AG04450 (cell line): ENCODE results near the gene CYP11A1. TPM values are rescaled to one million over a fixed set of nuclear protein-coding genes. Genes with fewer than 3 reads are reported as not detected.

Source experiments
- CTCF ChIA-PET: fragments of 300-600, 350-600 bp; formaldehyde crosslinking; extraction: SDS; loops from one replicate; lab custom pipeline; 2022; ENCODE audit warnings: antibody characterized with exemption, inconsistent platforms; lab: Charles Lee
- POLR2A ChIA-PET: fragments of 350-600 bp; formaldehyde crosslinking; extraction: SDS; loops from one replicate; lab custom pipeline; 2021; ENCODE audit warnings: antibody characterized with exemption, inconsistent platforms; lab: Yijun Ruan, JAX
- DNase-seq: peaks from one replicate; pipeline ENCODE4 v3.0.0-alpha.2; 2011; ENCODE audit warnings: low read depth, low spot score
- H3K27ac ChIP-seq: one replicate; pipeline ENCODE4 v1.5.1; 2012; ENCODE audit warnings: low read depth, low read length, control low read depth
- H3K27me3 ChIP-seq: one replicate; pipeline ENCODE4 v1.6.0; 2012; ENCODE audit warnings: low read length; ENCODE audit not compliant: control insufficient read depth, insufficient read depth
- H3K4me3 ChIP-seq: 2 replicates; pipeline ENCODE4 v1.5.1; 2011; ENCODE audit warnings: mild to moderate bottlenecking, low read depth, low read length, control low read depth
- H3K9me3 ChIP-seq: 2 replicates; pipeline ENCODE4 v1.5.1; 2012; ENCODE audit warnings: low read length; ENCODE audit not compliant: control insufficient read depth, insufficient read depth
- CTCF ChIP-seq: IDR thresholded peaks from 2 replicates; pipeline ENCODE4 v1.5.1; 2011; ENCODE audit warnings: low read depth, low read length, control low read depth, inconsistent platforms
- polyA plus RNA-seq: library from polyadenylated mRNA; depleted of rRNA; stranded (reverse); fragments of >200 nt; gene quantifications from 2 replicates; pipeline ENCODE4 v1.2.3, GENCODE V29; 2011

CYP11A1 gene
- polyA plus RNA-seq, 1 experiment, result 0.14 TPM

GRCh38 chr15:74373731-74374647, 6.5 kb upstream of the CYP11A1 start:
- TF ChIP-seq CTCF, result peak; percentile 89
- no peak for DNase-seq
- ChIA-PET POLR2A (interaction anchor here (0.6 kb wide), 1 partner anchor 25 kb away, joined by 3 read pairs; no protein-coding TSS in a partner anchor), CTCF (interaction anchor here (0.5 to 3.1 kb wide), 30 partner anchors 10 to 395 kb away, joined by 3 to 47 read pairs (median 4); partner anchors contain the start of gene UBL7)
- peak overlapping the region; percentile 79 for H3K4me3 ChIP-seq
- H3K27ac ChIP-seq, result no peak overlapping the region
- H3K9me3 ChIP-seq, result no peaks in the 10 kb centered on the region; the same call in 1 of the 2 replicates
- H3K27me3 ChIP-seq, result peaks cover 30% of the 10 kb centered on the region

- POLR2A ChIA-PET, result no interaction called here
- no peaks in the 10 kb centered on the region; the same call in 1 of the 2 replicates for H3K9me3 ChIP-seq
- no peak overlapping the region for H3K4me3 ChIP-seq
- no peak for DNase-seq
- CTCF ChIA-PET, result interaction anchor here (0.6 to 3.1 kb wide), 15 partner anchors 11 to 395 kb away, joined by 3 to 34 read pairs (median 4); partner anchors contain the start of gene UBL7
- H3K27me3 ChIP-seq, result peaks cover 30% of the 10 kb centered on the region
- TF ChIP-seq CTCF, result no peak
- H3K27ac ChIP-seq, result no peak overlapping the region
Measured at GRCh38 chr15:74373056-74373650, 5.7 kb upstream of the CYP11A1 start.

GRCh38 chr15:74370471-74370870, 3.0 kb upstream of the CYP11A1 start:
- no peak for DNase-seq
- ChIA-PET POLR2A (no interaction called here), CTCF (no interaction called here)
- no peak overlapping the region for H3K4me3 ChIP-seq
- no peaks in the 10 kb centered on the region; the same call in 1 of the 2 replicates for H3K9me3 ChIP-seq
- TF ChIP-seq CTCF, result no peak
- peaks cover 35% of the 10 kb centered on the region for H3K27me3 ChIP-seq
- H3K27ac ChIP-seq, result no peak overlapping the region

GRCh38 chr15:74369756-74370155, 2.3 kb upstream of the CYP11A1 start:
- ChIA-PET CTCF (interaction anchor here (0.6 to 1.0 kb wide), 2 partner anchors 13 to 192 kb away, joined by 3 to 7 read pairs; no protein-coding TSS in a partner anchor), POLR2A (no interaction called here)
- no peak overlapping the region for H3K4me3 ChIP-seq
- H3K27me3 ChIP-seq, result peaks cover 36% of the 10 kb centered on the region
- no peaks in the 10 kb centered on the region; the same call in 1 of the 2 replicates for H3K9me3 ChIP-seq
- DNase-seq, result no peak
- TF ChIP-seq CTCF, result no peak
- no peak overlapping the region for H3K27ac ChIP-seq
